ENCODE results near the gene BRCA1.
"Not testable (repeated sequence)": the region's sequence is repeated elsewhere in the genome, so short reads cannot be mapped to it uniquely, and the experiment has no call there.

The BRCA1 gene

GRCh38 chr17:43068570-43069367, 56.4 kb downstream of the BRCA1 start:
- no peak for DNase-seq (ENCODE audit: low read depth)

DNA sequence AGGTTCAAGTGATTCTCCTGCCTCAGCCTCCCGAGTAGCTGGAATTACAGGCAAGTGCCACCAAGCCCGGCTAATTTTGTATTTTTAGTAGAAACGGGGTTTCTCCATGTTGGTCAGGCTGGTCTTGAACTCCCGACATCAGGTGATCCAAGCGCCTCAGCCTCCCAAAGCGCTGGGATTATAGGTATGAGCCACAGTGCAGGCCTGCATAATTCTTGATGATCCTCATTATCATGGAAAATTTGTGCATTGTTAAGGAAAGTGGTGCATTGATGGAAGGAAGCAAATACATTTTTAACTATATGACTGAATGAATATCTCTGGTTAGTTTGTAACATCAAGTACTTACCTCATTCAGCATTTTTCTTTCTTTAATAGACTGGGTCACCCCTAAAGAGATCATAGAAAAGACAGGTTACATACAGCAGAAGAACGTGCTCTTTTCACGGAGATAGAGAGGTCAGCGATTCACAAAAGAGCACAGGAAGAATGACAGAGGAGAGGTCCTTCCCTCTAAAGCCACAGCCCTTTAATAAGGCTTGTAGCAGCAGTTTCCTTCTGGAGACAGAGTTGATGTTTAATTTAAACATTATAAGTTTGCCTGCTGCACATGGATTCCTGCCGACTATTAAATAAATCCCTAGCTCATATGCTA, 62.1 kb downstream of the BRCA1 start:
- no peak for DNase-seq (ENCODE audit: low read depth)

DNA sequence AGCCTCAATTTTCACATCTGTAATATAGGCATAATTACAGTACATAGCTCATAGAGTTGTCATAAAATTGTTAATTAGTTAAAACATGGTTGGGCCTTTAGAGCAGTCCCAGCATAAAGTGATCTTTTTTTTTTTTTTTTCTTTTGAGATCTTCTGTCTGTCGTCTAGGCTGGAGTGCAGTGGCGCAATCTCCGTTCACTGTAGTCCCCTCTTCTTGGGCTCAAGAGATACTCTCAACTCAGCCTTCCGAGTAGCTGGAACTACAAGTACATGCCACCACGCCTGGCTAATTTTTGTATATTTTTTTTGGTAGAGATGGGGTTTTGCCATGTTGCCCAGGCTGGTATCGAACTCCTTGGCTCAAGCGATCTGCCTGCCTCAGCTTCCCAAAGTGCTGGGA, 69.1 kb downstream of the BRCA1 start:
- DNase-seq (ENCODE audit: low read depth), result no peak

GRCh38 chr17:43053008-43053407, 72.2 kb downstream of the BRCA1 start:
- DNase-seq (ENCODE audit: low read depth), result not testable (repeated sequence)

- no peak for DNase-seq (ENCODE audit: low read depth)
These were observed 73.2 kb downstream of the BRCA1 start for GRCh38 chr17:43051969-43052368.

DNA sequence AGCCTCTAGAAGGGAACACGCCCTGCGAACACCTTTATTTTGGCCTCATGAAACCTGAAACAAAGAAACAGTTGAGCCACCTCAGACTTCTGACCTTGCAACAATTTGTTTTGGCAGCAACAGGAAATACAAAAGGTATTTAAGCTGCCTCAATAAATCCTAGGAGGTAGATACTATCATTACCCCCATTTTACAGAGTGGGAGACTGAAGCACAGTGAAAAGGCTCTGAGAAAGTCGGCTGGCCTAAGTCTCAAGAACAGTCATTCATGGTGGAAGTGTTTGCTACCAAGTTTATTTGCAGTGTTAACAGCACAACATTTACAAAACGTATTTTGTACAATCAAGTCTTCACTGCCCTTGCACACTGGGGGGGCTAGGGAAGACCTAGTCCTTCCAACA, 81.1 kb downstream of the BRCA1 start:
- no peak for DNase-seq (ENCODE audit: low read depth)

DNA sequence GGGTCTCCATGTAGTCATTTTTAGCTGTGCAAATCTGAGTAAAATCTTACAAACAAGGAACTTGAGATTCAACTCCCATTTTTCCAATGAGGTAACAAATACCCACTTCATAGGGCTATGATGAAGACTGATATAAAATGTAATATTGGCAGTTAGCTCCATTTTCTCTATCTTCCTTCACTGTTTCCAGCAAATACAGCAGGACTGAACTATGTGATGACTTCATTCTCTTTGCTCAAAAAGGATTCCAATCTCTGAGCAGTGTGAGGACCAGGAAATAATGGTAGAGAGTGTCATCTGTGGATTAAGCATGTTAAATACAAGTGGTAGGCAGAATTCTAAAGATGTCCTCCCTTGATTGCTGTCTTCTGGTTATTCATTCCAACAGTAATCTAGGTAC, 81.9 kb downstream of the BRCA1 start:
- no peak for DNase-seq (ENCODE audit: low read depth)

DNA sequence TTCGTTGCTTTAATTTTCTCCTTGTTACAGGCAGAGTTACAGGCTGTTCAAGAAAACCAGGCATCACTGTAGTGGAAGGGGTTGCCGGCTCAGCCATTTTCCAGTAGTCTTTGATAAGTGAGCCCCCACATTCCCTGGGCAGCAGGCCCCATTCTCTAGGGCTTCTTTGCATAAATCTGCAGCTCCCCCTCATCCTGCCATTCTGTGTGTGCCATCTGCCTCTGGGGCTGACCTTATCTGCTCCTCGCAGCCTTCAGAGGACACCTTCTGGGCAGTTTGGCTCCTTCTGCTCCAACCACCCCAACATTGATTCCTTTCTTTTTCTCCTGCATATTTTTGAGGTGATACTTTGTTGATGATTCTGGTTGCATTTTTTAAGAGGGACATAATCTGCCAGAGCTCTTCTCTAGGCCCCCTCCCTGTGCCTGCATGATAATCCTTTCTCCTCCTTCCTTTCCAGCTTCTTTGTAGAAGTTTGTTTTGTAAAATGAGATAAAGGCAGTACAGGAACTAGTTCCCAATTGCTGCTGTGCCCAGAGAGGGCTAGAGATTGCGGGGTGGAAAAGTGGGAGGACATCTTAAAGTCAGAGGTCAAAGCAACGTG, 83.0 kb downstream of the BRCA1 start:
- no peak for DNase-seq (ENCODE audit: low read depth)

DNA sequence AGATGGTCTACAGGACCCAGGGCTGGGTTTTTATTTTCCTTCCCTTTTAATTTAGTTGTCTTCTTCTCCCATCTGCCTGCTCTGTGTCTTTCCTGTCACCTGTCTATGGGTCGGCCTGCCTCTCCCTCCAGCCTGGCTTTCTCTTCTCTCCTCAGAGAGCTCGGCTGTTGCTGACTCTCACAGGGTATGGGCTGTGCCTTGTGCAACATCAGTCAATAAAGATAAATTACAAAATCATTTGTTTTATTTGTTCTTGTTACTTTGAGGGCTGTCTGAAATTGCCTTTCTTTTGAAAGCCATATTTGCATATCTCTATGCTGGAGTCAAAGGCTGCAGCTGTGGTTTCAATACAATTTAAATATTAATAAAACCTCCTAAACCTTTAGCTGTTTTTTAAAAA, 84.5 kb downstream of the BRCA1 start:
- no peak for DNase-seq (ENCODE audit: low read depth)

DNA sequence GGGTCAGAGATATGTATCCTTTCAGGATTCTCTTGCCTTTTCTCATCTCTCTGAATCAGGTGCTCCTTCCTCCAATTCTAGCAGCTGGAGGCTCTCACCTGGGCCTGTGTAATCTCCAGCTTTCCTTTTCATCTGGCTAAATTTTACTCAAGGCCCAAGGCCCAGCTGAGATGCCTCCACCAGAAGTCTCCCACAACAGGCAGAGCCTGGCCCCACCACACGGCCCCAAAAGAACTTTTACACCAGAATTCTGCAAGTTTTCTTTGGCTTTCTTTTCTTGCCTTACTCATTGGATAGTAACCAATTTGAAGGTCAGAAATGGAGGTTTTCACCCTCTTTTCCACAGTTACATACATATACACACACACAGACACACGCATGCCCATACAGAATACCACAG, 85.5 kb downstream of the BRCA1 start:
- no peak for DNase-seq (ENCODE audit: low read depth)

- DNase-seq (ENCODE audit: low read depth), result no peak
These were observed 90.3 kb downstream of the BRCA1 start for GRCh38 chr17:43034894-43035293.

GRCh38 chr17:43033948-43034881, 90.9 kb downstream of the BRCA1 start:
- no peak for DNase-seq (ENCODE audit: low read depth)

DNA sequence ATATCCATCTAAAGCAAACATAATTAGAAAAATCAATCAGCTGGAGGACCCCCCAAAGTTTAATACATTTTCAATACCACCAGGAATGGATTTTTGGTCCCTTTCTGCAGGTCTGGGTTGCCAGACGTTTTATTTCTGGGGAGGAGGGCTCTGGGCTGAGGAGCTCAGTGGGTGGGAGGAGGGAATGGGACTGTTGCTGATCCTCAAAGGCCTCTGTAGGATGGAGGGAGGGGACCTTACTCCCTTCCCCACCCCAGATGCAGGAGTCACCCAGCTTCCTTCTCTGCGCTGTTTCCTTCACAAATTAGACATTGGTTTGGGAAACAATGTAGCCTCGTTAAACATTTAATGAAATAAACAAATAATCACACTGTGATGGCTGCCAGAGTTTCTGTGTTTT, 93.5 kb downstream of the BRCA1 start:
- no peak for DNase-seq (ENCODE audit: low read depth)

DNA sequence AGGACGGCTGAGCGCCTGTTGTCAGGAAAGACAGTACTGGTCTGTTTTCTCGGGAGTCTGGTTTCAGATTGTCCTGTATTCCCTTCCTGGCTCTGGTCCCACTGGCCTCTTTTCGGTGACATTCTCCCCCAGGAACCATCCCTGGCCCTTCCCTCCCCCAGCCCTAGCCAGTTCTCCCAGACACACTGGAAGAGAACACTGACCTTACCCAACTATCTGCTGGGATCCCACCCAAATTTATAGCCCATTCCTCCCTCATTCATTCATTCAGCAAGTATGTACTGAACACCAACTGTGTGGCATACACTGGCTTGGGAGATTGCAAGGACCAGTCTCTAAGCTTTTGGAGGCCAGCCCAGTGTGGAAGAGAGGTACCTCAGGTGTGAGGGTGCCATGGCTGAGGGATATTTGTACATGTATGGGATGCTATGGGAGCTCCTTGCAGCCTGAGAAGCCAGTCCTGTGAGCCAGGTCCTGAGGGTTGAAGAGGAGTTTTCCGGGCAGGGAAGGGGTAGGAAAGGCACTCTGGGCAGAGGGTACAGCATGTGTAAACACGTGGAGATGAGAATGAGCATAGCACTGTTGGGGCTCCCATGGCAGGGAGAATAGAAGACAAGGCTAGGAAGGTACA, 94.9 kb downstream of the BRCA1 start:
- DNase-seq (ENCODE audit: low read depth), result no peak

- DNase-seq (ENCODE audit: low read depth), result no peak
These were observed 96.8 kb downstream of the BRCA1 start for GRCh38 chr17:43028221-43028861.

DNA sequence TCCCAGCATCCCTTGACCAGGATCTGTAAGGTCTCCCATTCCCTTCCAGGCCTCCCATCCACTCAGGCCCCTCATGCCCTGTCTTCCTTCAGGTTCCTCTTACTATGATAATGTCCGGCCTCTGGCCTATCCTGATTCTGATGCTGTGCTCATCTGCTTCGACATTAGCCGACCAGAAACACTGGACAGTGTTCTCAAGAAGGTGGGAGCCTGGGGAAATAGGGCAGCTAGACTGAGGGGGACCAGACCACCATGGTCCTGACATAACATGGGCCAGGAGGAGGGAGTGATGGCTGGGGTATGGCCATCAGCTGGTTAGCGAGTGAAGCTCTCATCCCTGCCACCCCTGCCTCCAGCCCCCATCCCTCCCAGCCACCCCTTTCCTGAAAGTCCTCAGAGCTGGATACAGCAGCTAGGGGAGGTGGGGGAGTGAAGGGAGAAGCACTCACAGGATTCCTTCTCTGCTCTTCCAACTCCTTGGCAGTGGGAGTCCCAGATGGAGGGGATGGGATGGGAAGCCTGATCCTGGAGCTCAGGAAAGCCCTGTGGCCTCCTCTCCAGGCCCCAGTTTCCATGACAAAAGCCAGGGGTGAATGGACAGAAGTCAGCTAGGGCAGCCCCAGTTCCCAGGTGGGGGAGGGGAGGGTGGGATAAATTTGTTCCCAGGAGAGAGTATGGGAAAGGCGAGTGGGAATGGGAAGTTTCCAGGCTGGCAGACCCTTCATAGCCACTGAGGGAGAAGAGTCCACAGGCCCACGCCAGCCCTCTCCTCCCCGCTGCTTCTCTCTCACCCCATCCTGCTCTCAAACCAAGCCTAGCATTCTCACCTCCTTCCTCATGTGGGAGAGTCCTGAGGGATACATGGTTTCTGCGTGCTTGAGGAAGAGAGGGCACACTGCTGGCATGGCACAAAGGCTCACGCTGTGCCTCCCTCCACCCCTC, 97.8 kb downstream of the BRCA1 start:
- DNase-seq (ENCODE audit: low read depth), result no peak

GRCh38 chr17:43026595-43026994, 98.6 kb downstream of the BRCA1 start:
- no peak for DNase-seq (ENCODE audit: low read depth)

- DNase-seq (ENCODE audit: low read depth), result no peak
These were observed 99.2 kb downstream of the BRCA1 start for GRCh38 chr17:43025766-43026537.

DNA sequence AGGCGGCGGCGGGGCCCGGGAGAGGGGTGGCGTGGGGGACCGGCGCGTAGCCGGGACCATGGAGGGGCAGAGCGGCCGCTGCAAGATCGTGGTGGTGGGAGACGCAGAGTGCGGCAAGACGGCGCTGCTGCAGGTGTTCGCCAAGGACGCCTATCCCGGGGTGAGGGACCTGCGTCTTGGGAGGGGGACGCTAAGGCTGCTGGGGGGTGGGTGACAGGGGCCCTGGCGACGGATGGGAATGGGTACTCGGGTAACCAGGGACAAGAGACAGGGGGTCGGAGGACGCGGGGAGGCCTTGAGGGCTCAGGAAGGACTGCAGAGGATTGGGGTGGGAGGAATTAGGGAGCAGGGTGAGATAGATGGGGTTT, 99.9 kb downstream of the BRCA1 start:
- DNase-seq (ENCODE audit: low read depth), result no peak
